Measurements from ENCODE around the gene ZCCHC24.

The ZCCHC24 gene

DNA sequence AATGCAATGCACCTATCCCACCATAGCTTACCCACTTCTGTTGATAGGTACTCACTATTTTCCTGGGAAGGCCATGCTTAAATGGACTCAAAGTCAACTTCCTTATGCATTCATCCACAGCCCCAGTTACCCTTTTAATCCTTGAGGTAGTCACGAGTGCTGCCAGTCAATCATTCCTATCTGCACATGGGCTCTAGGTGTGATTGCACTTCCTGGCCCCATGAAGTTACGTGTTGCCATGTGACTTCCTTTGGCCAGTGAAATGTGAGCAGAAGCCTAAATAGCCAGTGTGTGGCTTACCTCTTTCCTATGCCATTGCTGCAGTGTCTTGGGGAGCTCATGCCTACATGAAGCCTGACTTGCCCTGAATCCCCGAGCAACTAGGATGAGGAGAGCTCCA is 43.4 kb upstream of the ZCCHC24 start:
- TF ChIP-seq, protein P1, sequence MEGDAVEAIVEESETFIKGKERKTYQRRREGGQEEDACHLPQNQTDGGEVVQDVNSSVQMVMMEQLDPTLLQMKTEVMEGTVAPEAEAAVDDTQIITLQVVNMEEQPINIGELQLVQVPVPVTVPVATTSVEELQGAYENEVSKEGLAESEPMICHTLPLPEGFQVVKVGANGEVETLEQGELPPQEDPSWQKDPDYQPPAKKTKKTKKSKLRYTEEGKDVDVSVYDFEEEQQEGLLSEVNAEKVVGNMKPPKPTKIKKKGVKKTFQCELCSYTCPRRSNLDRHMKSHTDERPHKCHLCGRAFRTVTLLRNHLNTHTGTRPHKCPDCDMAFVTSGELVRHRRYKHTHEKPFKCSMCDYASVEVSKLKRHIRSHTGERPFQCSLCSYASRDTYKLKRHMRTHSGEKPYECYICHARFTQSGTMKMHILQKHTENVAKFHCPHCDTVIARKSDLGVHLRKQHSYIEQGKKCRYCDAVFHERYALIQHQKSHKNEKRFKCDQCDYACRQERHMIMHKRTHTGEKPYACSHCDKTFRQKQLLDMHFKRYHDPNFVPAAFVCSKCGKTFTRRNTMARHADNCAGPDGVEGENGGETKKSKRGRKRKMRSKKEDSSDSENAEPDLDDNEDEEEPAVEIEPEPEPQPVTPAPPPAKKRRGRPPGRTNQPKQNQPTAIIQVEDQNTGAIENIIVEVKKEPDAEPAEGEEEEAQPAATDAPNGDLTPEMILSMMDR (conservative IDR thresholded peaks at IDR 0.05; ENCODE audit: low read length): no peak
- H3K4me3 ChIP-seq (ENCODE audit: low read length): no peak overlapping the region
- DNase-seq (ENCODE audit: low read depth): no peak

DNA sequence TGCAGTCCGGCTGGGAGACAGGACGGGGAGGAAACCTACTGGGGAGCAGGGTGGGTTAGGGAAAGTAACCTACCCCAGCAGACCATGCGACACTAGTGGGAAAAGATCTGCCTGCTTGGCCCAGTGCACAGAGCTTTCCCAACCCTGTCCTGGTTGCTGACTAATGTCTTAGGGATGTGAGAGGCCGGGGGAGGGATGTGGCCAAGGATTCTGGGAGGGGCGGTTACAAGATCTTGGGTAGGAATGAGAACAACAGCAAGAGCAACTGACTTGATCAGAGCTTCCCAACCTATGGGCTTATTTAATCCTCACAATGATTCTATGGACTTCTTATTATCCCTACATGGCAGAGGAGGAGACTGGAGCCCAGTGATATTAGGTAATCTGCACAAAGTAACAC is 42.9 kb upstream of the ZCCHC24 start:
- TF ChIP-seq, protein P1 (conservative IDR thresholded peaks at IDR 0.05; ENCODE audit: low read length): no peak
- DNase-seq (ENCODE audit: low read depth): peak; percentile 94
- no peak overlapping the region for H3K4me3 ChIP-seq (ENCODE audit: low read length)

DNA sequence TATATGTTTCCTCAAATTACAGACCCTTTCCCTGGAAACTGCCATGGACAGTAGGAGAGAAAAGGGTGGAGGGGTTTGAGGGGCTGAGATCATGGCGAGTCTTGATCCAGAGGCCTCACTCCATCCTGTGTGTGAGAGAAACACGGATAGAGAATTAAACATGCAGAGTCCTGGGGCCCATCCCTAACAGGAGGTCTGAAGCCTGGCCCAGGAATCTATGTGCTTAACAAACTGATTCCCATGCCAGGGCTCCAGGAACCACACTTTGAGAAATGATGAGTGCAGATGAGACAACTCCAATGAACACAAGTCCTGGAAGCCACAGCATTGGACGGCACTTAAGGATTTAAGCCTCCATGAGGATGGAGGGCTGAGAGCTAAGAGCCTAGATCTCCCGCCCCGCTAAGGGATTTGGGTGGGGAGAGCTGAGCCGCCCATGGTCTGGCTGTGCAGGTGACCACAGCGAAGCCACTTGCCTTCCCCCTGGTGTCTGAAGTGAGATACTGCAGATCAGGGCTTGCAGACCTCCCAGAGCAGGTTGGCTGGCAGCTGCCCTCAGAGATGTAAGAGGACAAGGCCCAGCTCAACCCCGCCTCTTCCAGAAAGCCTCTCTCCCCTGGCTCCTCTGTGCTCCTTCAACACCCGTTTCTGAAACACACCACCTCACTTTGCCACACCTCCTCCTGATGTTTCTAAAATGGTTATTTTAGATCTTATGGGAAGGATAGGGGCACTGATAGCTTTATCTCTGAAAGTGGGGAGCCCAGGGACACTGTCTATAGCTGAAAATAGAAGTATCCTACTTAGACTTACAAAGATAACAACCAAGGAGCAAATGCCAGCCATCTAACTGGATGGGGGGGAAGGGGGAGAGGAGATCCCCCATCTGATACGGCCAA is 42.1 kb upstream of the ZCCHC24 start:
- peak; percentile 67 for DNase-seq (ENCODE audit: low read depth)
- H3K4me3 ChIP-seq (ENCODE audit: low read length): no peak overlapping the region
- TF ChIP-seq, protein P1 (conservative IDR thresholded peaks at IDR 0.05; ENCODE audit: low read length): peak; percentile 61

DNA sequence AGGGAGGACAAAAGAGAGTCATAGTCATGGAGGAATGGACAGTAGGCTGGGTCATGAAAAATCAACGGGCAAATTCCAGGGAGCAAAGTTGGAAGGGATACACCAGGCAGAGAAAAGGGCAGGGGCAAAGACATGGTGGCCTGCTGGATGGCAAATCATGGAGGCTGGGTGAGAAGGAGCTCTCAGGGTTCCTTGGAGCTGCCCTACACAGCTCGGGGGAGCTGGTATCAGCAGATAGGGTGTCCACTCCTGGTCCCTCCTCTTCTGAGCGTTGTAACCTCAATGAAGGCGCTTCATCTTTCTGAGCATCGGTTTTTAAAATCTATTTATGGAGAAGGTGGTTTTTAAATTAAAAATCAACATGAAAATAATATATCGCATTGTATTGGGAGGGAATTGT is 39.1 kb upstream of the ZCCHC24 start:
- TF ChIP-seq, protein P1 (conservative IDR thresholded peaks at IDR 0.05; ENCODE audit: low read length): no peak
- no peak overlapping the region for H3K4me3 ChIP-seq (ENCODE audit: low read length)
- DNase-seq (ENCODE audit: low read depth): no peak

DNA sequence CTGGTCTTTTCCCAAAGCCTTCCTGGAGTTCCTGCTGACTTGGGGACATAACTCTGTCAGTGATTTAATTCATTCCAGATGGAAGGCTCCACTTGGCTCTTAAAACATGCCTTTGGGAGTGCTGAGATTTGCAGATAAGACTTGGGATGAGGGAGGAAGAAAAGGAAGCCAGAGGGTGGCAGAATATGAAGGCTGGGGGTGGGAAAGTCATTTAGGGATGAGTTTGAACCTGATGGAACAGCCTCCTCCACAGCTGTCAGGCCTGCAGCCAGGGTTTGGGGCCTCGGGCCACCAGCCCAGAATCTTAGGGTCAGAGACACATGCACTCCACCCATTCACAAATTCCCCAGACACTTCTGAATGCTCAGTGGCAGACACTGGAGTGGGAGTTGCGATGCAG is 38.5 kb upstream of the ZCCHC24 start:
- TF ChIP-seq, protein P1 (conservative IDR thresholded peaks at IDR 0.05; ENCODE audit: low read length): no peak
- H3K4me3 ChIP-seq (ENCODE audit: low read length): no peak overlapping the region
- DNase-seq (ENCODE audit: low read depth): peak; percentile 95

DNA sequence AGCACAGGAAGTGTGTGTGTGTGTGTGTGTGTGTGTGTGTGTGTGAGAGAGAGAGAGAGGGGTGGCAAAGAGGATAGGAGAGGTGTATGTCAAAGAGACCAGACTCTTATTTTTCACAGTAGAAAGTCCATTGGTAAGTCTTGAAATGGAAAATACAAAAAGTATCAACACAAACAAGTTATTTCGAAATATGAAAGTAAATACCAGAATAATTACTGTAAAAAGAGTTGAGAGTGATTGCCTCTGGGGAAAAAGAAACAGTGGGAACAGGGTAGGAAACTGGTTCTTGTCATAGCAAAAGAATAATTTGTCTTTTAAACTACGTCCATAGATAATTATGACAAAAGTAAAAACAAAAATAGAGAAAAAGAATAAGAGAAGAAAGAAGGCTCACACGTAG is 37.9 kb upstream of the ZCCHC24 start:
- no peak overlapping the region for H3K4me3 ChIP-seq (ENCODE audit: low read length)
- TF ChIP-seq, protein P1 (conservative IDR thresholded peaks at IDR 0.05; ENCODE audit: low read length): no peak
- peak; percentile 66 for DNase-seq (ENCODE audit: low read depth)

DNA sequence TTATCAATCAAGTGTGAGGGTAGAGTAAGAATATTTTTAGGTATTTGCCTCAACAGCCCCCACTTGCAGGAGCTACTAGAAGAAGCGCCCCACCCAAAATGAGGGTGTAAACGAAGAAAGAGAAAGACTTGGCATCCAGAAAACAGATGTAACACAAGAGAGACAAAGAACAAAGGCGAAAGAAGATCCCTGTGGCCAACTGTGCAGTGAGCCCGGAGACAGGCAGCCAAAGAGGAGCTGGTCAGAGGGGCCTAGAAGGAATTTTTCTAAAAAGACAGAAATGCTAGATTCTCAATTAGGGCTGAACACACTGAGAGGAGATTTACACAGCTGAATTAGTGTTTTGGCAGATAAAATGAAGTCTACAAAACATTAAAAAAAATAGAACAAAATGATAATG is 37.3 kb upstream of the ZCCHC24 start:
- DNase-seq (ENCODE audit: low read depth): no peak
- no peak overlapping the region for H3K4me3 ChIP-seq (ENCODE audit: low read length)
- TF ChIP-seq, protein P1 (conservative IDR thresholded peaks at IDR 0.05; ENCODE audit: low read length): no peak
